Epithelial cell of umbilical artery (primary cell): Measurements from ENCODE around the gene ZNF805. TPM values are rescaled to one million over a fixed set of nuclear protein-coding genes. Genes with fewer than 3 reads are reported as not detected.

ENCODE experiments used
- total RNA-seq: library from RNA; depleted of rRNA; stranded (reverse); fragments of >200 nt; gene quantifications from 2 replicates; pipeline ENCODE4 v1.2.3, GENCODE V29; 2014

Gene ZNF805
- total RNA-seq = 18.5 and 22.3 TPM in 2 replicates

DNA sequence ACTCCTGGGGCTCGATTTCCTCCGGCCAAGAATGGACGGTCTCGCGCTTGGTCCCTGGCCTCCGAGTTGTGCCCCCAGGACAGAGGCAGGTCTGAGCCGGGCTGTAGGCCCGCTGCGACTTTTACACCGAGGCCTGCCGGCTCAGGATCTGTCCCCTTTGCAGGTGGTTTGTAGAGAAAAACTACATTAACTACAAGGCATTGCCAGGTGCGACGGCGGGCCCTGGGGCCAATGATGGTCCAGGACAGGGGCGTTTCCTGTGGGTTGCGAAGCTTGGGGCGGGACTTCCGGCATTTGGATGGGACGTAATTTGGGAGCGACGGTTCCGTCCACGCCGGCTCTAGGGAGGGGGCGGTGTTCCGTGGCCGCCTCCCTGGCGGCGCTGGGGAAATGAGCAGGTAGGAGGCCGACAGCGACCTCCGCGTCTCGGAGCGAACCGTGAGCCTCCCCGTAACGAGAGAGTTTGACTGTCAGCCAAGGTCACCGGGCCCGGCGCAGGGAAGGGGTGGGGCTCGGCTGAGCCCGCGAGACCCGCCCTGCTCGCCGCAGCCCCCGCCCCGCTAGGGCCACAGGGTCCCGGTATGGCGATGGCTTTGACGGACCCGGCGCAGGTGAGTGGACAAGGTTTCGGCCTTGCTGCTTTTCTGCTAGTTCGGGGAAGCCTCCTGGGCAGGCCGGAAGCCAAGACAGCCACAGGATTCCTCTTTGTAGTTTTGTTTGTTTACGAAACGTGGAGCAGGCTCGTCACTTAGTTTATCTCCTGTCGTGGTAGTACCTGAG, at the start of gene ZNF805:
Gene ZNF805, plus strand, starts transcription at position 322 of the 780 bp plus-strand sequence. Its CDS starts 260 bp downstream, at position 582.

DNA sequence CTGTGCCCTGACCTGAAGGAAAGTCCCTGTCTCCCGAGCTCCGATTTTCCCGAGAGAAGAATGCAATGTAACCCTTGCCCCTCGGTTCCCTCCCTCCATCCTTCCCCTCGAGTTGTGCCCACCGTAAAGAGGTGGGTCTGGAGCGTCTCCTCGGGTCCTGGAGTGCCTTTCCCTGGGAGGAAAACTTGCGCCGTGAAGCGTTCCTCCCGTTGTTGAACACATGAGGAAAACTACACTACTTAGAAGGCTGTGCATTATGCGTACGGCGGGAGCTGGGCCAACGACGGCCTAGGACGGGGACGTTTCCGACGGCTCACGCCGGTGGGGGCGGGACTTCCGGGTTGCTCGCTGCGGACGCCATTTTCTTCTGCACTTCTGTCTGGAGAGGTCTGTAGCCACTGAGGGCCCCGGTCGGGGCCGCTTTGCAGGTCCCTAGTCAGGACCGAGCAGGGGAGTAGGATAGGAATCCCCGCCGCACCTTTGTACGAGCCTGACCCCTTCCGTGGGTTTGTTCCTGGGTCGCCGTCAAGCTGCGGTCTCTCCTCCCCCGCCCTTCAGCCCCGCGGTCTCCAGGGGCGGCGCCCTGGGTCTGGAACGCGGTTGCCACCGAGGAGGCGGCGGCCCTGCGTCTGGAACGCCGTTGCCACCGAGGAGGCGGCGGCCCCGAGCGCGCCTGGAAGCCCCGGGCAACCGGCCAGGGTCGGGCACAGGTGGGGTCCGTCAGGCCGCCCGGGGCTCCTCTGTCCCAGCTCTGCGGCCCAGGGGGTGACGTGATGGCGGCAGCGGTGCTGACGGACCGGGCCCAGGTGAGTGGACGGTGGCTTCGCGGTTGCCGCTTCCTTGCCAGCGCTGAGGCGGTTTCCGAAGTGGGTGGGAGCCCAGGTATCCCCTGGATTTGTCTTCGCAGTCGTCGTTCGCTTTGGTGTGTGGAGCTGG, 49.0 kb upstream of the ZNF805 start, which contains the start of gene ZNF264:
Gene ZNF264, plus strand, starts transcription at position 360 of the 936 bp plus-strand sequence. Its CDS starts 414 bp downstream, at position 774.

DNA sequence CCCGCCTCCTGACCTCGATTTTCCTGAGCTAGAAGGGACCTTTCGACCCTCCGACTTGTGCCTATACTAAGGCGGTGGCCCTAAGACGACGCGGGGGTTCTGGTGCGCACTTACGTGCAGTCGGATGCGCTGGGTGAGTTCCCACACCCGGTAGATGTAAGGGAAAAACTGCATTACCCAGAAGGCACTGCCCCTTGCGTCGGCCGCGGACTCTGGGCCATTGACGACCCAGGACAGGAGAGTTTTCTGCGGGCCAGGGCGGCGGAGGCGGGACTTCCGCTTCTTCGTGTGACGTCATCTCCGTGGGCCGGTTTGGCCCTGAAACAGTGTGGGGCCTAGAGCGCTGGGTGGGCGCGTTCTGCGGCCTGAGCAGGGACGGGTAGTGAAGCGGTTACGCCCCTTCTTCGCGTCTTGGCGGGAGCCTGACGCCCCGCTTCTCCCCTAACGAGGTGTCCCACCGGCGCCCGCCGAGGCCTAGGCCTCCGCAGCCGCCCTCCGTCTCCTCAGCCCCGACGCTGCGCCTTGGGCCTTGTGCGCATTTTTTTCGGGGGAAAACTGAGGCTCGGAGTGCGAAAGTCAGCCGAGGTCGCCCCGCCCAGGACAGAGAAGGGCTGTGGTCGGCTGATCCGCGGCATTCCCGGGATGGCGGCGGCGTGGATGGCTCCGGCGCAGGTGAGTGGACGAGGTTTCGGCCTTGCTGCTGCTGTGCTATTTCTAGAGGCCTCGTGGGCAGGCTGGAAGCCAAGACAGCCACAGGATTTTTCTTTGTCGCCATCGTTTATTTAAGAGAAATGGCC, 39.9 kb downstream of the ZNF805 start, which contains the start of gene ZNF460:
Gene ZNF460, plus strand, starts transcription at position 321 of the 797 bp plus-strand sequence. Its CDS starts 322 bp downstream, at position 643.

Other genes with a start within 250 kb of the ZNF805 start
- not detected in 2 replicates for gene USP29, start 120.6 kb upstream of the ZNF805 start, total RNA-seq
- not detected in 2 replicates for gene ZIM3, start 95.4 kb upstream of the ZNF805 start, total RNA-seq
- gene DUXA, start 73.1 kb upstream of the ZNF805 start, total RNA-seq = not detected in 2 replicates
- gene ZNF264, start 49.1 kb upstream of the ZNF805 start, total RNA-seq = 16.2 and 37.1 TPM in 2 replicates
- gene AURKC, start 9.6 kb upstream of the ZNF805 start, total RNA-seq = 0.61 and 0.65 TPM in 2 replicates
- 40.9 and 45.5 TPM in 2 replicates for gene ZNF460, start 39.9 kb downstream of the ZNF805 start, total RNA-seq
- 7.8 and 8.5 TPM in 2 replicates for gene ZNF543, start 79.8 kb downstream of the ZNF805 start, total RNA-seq
- gene ZNF304, start 110.6 kb downstream of the ZNF805 start, total RNA-seq = 7.4 and 7.8 TPM in 2 replicates
- 7.4 and 14.0 TPM in 2 replicates for gene TRAPPC2B, start 122.9 kb downstream of the ZNF805 start, total RNA-seq
- gene ZNF547, start 122.9 kb downstream of the ZNF805 start, total RNA-seq = 1.6 and 2.1 TPM in 2 replicates
- gene ZNF548, start 149.2 kb downstream of the ZNF805 start, total RNA-seq = 9.7 and 15.6 TPM in 2 replicates
- gene ZNF17, start 170.5 kb downstream of the ZNF805 start, total RNA-seq = 8.2 and 11.0 TPM in 2 replicates
- 7.8 and 13.8 TPM in 2 replicates for gene ZNF749, start 194.7 kb downstream of the ZNF805 start, total RNA-seq
- 0.30 and 0.32 TPM in 2 replicates for gene VN1R1, start 216.5 kb downstream of the ZNF805 start, total RNA-seq
- 8.8 and 13.1 TPM in 2 replicates for gene ZNF772, start 236.9 kb downstream of the ZNF805 start, total RNA-seq
- 7.3 and 8.8 TPM in 2 replicates for gene ZNF419, start 247.1 kb downstream of the ZNF805 start, total RNA-seq